ENCODE data around the gene TMEM178B.

Gene TMEM178B

GRCh38 chr7:141386881-141387280 lies 313.0 kb downstream of the TMEM178B start:
- TF ChIP-seq, protein P1, sequence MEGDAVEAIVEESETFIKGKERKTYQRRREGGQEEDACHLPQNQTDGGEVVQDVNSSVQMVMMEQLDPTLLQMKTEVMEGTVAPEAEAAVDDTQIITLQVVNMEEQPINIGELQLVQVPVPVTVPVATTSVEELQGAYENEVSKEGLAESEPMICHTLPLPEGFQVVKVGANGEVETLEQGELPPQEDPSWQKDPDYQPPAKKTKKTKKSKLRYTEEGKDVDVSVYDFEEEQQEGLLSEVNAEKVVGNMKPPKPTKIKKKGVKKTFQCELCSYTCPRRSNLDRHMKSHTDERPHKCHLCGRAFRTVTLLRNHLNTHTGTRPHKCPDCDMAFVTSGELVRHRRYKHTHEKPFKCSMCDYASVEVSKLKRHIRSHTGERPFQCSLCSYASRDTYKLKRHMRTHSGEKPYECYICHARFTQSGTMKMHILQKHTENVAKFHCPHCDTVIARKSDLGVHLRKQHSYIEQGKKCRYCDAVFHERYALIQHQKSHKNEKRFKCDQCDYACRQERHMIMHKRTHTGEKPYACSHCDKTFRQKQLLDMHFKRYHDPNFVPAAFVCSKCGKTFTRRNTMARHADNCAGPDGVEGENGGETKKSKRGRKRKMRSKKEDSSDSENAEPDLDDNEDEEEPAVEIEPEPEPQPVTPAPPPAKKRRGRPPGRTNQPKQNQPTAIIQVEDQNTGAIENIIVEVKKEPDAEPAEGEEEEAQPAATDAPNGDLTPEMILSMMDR (IDR thresholded peaks at IDR 0.05; ENCODE audit: control insufficient read depth, insufficient read depth, low read depth, low read length, missing control alignments): no peak
- no peak overlapping the region for H3K4me3 ChIP-seq (ENCODE audit: control insufficient read depth, low read depth, low read length)
- no peak for DNase-seq (ENCODE audit: low read depth)

DNA sequence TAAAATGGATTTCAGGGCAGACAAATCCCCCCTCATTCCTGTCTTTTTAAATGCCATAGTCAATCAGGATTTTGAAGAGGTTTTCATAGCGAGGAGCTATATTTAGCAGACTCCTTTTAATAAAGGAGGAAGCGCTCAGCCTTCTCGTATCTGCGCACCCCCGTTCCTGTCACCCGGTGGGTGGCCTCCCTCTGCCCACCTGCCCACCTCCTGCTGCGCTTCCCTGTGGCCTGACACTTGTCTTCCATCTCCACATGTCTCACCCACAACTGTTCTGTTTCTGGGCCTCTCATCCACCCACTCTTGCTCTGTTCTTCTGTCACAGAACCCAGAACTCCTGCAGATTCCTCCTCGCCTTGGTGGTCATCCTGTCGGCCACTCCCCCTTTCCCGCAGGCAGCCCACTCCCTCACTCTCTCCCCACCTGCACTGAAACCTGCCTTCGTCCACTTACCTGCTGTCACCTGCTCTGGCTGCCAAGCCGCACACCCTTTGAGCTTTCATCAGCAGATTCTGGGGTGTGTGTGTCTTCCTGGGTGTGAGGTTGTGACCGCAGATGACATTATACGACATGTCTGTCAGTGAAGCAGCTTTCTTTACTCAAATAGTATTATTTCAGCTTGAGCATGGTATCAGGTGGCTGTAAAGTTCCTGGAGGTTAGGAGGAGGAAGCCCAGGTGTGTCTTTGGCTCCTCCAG lies 313.8 kb downstream of the TMEM178B start:
- DNase-seq (ENCODE audit: low read depth): no peak
- TF ChIP-seq, protein P1 (IDR thresholded peaks at IDR 0.05; ENCODE audit: control insufficient read depth, insufficient read depth, low read depth, low read length, missing control alignments): no peak
- H3K4me3 ChIP-seq (ENCODE audit: control insufficient read depth, low read depth, low read length): no peak overlapping the region

DNA sequence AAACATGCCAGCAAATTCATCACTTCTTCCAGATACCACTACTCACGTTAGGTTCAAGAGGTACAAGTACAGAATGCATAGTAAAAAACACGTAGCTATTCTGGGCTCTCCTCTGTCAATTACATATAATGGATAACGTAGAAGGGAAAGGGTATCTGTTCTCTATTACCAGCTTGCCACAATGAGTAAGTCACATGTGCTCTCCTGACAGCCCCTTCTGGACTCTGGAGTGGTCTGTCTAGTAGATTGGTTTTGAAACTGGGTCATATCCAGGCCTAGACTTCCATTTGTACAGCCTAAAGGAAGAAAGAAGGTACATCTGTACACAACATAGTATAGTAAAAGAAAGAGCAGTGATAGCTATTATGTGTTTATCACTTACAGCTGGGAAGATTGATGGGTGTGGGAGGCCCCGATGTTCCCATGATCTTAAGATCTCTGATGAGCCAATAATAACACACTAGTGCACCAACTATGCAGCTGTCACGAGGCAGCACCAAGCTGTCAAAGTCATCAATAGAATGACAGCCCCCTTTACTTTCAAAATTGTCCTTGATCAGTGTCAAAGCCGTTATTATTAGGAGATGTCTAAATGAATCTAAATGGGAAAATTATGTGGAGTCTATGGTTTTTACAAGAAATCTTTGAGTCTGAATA lies 315.4 kb downstream of the TMEM178B start:
- no peak for DNase-seq (ENCODE audit: low read depth)
- no peak overlapping the region for H3K4me3 ChIP-seq (ENCODE audit: control insufficient read depth, low read depth, low read length)
- TF ChIP-seq, protein P1 (IDR thresholded peaks at IDR 0.05; ENCODE audit: control insufficient read depth, insufficient read depth, low read depth, low read length, missing control alignments): no peak

GRCh38 chr7:141390339-141390738 lies 316.5 kb downstream of the TMEM178B start:
- no peak overlapping the region for H3K4me3 ChIP-seq (ENCODE audit: control insufficient read depth, low read depth, low read length)
- TF ChIP-seq, protein P1 (IDR thresholded peaks at IDR 0.05; ENCODE audit: control insufficient read depth, insufficient read depth, low read depth, low read length, missing control alignments): no peak
- DNase-seq (ENCODE audit: low read depth): no peak

DNA sequence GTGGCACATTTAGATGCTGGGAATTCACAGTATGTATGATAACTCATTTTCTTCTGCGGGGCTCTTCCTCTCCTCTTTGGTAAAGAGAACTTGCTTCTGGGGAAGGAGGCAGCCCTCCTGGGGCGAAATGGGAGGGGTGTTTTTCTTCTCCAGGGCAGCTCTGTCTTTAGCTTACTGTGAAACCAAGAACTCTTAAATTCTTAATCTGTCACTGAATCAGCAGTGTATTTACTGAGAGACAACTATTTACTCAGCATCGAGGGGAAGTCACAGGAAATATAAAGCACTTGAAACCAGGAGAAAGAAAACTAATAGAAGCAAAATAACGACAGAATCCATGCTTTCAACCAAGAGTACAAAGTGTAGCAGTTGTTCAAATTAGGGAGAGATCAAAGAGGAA lies 319.2 kb downstream of the TMEM178B start:
- H3K4me3 ChIP-seq (ENCODE audit: control insufficient read depth, low read depth, low read length): no peak overlapping the region
- TF ChIP-seq, protein P1 (IDR thresholded peaks at IDR 0.05; ENCODE audit: control insufficient read depth, insufficient read depth, low read depth, low read length, missing control alignments): no peak
- DNase-seq (ENCODE audit: low read depth): no peak

GRCh38 chr7:141397236-141398163 lies 323.6 kb downstream of the TMEM178B start:
- TF ChIP-seq, protein P1 (IDR thresholded peaks at IDR 0.05; ENCODE audit: control insufficient read depth, insufficient read depth, low read depth, low read length, missing control alignments): no peak

More at GRCh38 chr7:141397236-141398163, 323.6 kb downstream of the TMEM178B start:
- no peak for DNase-seq (ENCODE audit: low read depth)
- no peak overlapping the region for H3K4me3 ChIP-seq (ENCODE audit: control insufficient read depth, low read depth, low read length)
